CD4-positive, alpha-beta T cell (primary cell): ENCODE results near the gene PRICKLE4. TPM values are rescaled to one million over a fixed set of nuclear protein-coding genes. Genes with fewer than 3 reads are reported as not detected.

Experiments
- ATAC-seq: fragments of 200-7000 bp; cut with Tn5 transposase; one replicate; pipeline ENCODE4 v1.10.0; 2022; ENCODE audit warnings: mild to moderate bottlenecking; ENCODE audit not compliant: poor library complexity
- CTCF ChIA-PET: fragments of 350-600 bp; sonication (Branson Sonifier 250); formaldehyde crosslinking; loops from one replicate; lab custom pipeline; 2021; ENCODE audit warnings: antibody characterized with exemption, inconsistent platforms; lab: Charles Lee
- POLR2A ChIA-PET: fragments of 350-600 bp; sonication (Branson Sonifier 250); formaldehyde crosslinking; loops from one replicate; lab custom pipeline; 2021; ENCODE audit warnings: antibody characterized with exemption, inconsistent platforms; lab: Charles Lee
- DNase-seq, 14 experiments: peaks; one replicate each; pipeline ENCODE4 v3.0.0-alpha.2; 2013 to 2020; ENCODE audit warnings: mixed read lengths in 2 of 14
- H3K27ac ChIP-seq, 2 donors: one replicate each; pipeline versions ENCODE4 v1.5.1 to v1.7.0; 2013; ENCODE audit warnings: low read length in 2 of 2, low read depth in 1 of 2, mild to moderate bottlenecking in 1 of 2
- H3K27me3 ChIP-seq, 2 experiments: 1 replicate in 1 of 2; 2 replicates in 1 of 2; pipeline versions ENCODE4 v1.6.1 to v1.7.0; 2013; ENCODE audit warnings: low read length in 2 of 2, control low read depth in 1 of 2, mild to moderate bottlenecking in 1 of 2, moderate library complexity in 1 of 2; ENCODE audit not compliant: insufficient read depth in 2 of 2, control insufficient read depth in 1 of 2
- H3K36me3 ChIP-seq: one replicate; pipeline ENCODE4 v1.6.1; 2013; ENCODE audit warnings: low read length, control low read depth; ENCODE audit not compliant: insufficient read depth
- H3K4me1 ChIP-seq: one replicate; pipeline ENCODE4 v1.6.1; 2013; ENCODE audit warnings: low read length, control low read depth; ENCODE audit not compliant: insufficient read depth
- H3K4me3 ChIP-seq: one replicate; pipeline ENCODE4 v1.5.1; 2013; ENCODE audit warnings: mild to moderate bottlenecking, low read length, moderate library complexity
- H3K9me3 ChIP-seq, 2 experiments: 1 replicate in 1 of 2; 2 replicates in 1 of 2; pipeline versions ENCODE4 v1.6.1 to v1.7.0; 2013; ENCODE audit warnings: low read length in 2 of 2, mild to moderate bottlenecking in 2 of 2, control low read depth in 1 of 2, moderate library complexity in 1 of 2; ENCODE audit not compliant: control insufficient read depth in 1 of 2, insufficient read depth in 1 of 2
- H3K27ac Mint-ChIP-seq: one replicate; pipeline ENCODE4 v1.8.0; 2020; ENCODE audit warnings: mixed read lengths
- H3K27me3 Mint-ChIP-seq: one replicate; pipeline ENCODE4 v1.8.0; 2021; ENCODE audit warnings: mixed read lengths
- H3K36me3 Mint-ChIP-seq: one replicate; pipeline ENCODE4 v1.8.0; 2021; ENCODE audit warnings: low read depth, mixed read lengths
- H3K4me1 Mint-ChIP-seq: one replicate; pipeline ENCODE4 v1.8.0; 2021; ENCODE audit warnings: low read depth, mixed read lengths
- H3K4me3 Mint-ChIP-seq: one replicate; pipeline ENCODE4 v1.8.0; 2020; ENCODE audit warnings: mild to moderate bottlenecking, mixed read lengths
- H3K9me3 Mint-ChIP-seq: one replicate; pipeline ENCODE4 v1.8.0; 2020; ENCODE audit warnings: mixed read lengths
- CTCF ChIP-seq: fragments of 200-600 bp; IDR thresholded peaks from one replicate; pipeline ENCODE4 v1.8.0; 2022; ENCODE audit warnings: antibody characterized with exemption, mild to moderate bottlenecking
- intact Hi-C, 2 experiments: fragments of 100-400 bp; cut with DNase I in 1 of 2; cut with micrococcal nuclease in 1 of 2; formaldehyde crosslinking; loops; one replicate each; pipeline versions ENCODE4 v1.15.1 to v1.9.0; 2023 to 2025; cut with DNase I, micrococcal nuclease
- total RNA-seq, 174 experiments: library from RNA in 2 of 174; stranded (reverse) in 2 of 174; gene quantifications; one replicate each; pipeline ENCODE4 v1.2.3 and lab custom pipeline; 2021 to 2026

The PRICKLE4 gene
- total RNA-seq, 2 experiments from 2014 or later = not detected

DNA sequence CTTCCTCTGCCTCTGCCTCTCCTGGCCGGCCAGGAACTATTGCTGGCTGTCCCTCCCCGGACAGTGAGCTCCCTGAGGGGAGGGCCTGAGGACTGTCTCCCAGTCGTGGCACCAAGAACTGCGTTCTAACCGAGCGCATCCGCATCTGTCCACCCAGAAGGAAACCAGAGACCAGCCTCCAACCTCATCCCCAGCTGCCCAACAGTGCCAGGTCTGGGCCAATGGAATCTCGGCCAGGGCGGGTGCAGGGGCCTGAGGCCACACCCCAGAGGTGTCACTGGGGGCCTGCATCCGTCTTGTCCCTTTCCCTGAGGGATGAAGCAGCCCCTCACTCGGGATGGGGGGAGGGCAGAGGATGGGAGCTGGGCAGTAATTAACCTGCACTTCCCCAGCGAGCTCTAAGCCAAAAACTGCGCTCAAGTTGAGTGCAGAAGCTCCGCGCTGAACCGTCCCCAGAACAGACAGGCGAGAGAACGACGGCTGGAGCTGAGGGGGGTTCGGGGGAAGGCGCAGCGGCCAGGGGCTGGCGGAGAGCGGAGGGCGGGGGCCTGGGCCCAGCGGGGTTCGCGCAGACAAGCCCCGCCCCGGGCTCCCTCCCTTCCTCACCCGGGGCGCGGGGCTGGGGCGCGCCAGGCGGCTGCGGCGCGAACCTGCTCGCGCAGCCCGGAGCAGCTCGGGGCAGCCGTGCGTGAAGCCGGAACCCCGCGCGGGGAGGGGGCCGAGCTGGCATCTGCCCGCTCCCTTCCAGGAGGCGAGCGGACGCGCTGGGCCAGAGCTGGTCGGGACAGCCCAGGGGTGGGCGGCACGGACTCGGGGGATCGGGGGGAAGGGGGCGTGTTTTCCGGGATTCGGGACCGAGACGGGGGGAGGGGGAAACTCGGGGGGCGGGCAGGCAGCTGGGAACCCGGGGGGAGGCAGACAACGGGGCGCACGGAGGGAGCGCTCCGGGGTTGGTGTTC lies 46.6 kb upstream of the PRICKLE4 start:
- intact Hi-C loops = loop anchor here (2.0 to 10.0 kb wide), 8 partner anchors 53 to 1511 kb away; partner anchors contain the start of genes TOMM6 (in 2 of the 2), BYSL (in 1 of the 2), MED20 (in 1 of the 2) and MRPS10 (in 1 of the 2)
- DNase-seq (peak; percentile 39 to 91 (median 62)), ATAC-seq (peak; percentile 60)
- ChIA-PET CTCF (interaction anchor here (0.6 to 4.9 kb wide), 6 partner anchors 26 to 310 kb away, joined by 3 to 38 read pairs (median 4); partner anchors contain the start of genes BYSL, MED20 and TOMM6), POLR2A (interaction anchor here (0.6 to 2.9 kb wide), 12 partner anchors 10 to 831 kb away, joined by 3 to 31 read pairs (median 5); partner anchors contain the start of genes OARD1, TAF8 and TOMM6)
- Mint-ChIP-seq H3K4me3 (peak overlapping the region; percentile 82), H3K36me3 (no peaks in the 10 kb centered on the region), H3K27ac (peak overlapping the region; percentile 85), H3K4me1 (peaks cover 43% of the 10 kb centered on the region), H3K9me3 (no peaks in the 10 kb centered on the region), H3K27me3 (no peaks in the 10 kb centered on the region)
- Histone ChIP-seq H3K27me3 (peaks cover 0 to 3% of the 10 kb centered on the region in 2 experiments), H3K27ac (peak overlapping the region; percentile 68 to 77), H3K4me3 (peak overlapping the region; percentile 73), H3K4me1 (peaks cover 54% of the 10 kb centered on the region), H3K9me3 (no peaks in the 10 kb centered on the region), H3K36me3 (no peaks in the 10 kb centered on the region)
- TF ChIP-seq CTCF = no peak

GRCh38 chr6:41734666-41735426 lies 45.7 kb upstream of the PRICKLE4 start:
- Histone ChIP-seq H3K4me1 (peaks cover 46% of the 10 kb centered on the region), H3K9me3 (no peaks in the 10 kb centered on the region), H3K27ac (peak overlapping the region; percentile 77 to 80), H3K4me3 (peak overlapping the region; percentile 73), H3K27me3 (peaks cover 0 to 3% of the 10 kb centered on the region in 2 experiments), H3K36me3 (no peaks in the 10 kb centered on the region)
- no peaks in the 10 kb centered on the region for H3K36me3 Mint-ChIP-seq
- ChIA-PET POLR2A (interaction anchor here (0.8 to 2.9 kb wide), 10 partner anchors 11 to 663 kb away, joined by 3 to 31 read pairs (median 5); partner anchors contain the start of genes OARD1, TAF8 and TOMM6), CTCF (interaction anchor here (1.1 to 4.9 kb wide), 6 partner anchors 18 to 186 kb away, joined by 3 to 38 read pairs (median 4); partner anchors contain the start of genes BYSL, MED20 and TOMM6)
- peak overlapping the region; percentile 97 for H3K4me3 Mint-ChIP-seq
- DNase-seq (peak; percentile 45 to 83 (median 64)), ATAC-seq (peak; percentile 28)
- TF ChIP-seq CTCF = no peak
- H3K27me3 Mint-ChIP-seq = no peaks in the 10 kb centered on the region
- intact Hi-C loops = loop anchor here (2.0 to 10.0 kb wide), 10 partner anchors 52 to 1952 kb away; partner anchors contain the start of genes TOMM6 (in 2 of the 2), BYSL (in 1 of the 2), GTPBP2 (in 1 of the 2) and MED20 (in 1 of the 2)
- H3K4me1 Mint-ChIP-seq = peaks cover 40% of the 10 kb centered on the region
- H3K9me3 Mint-ChIP-seq = no peaks in the 10 kb centered on the region
- H3K27ac Mint-ChIP-seq = peak overlapping the region; percentile 88
